Adrenal gland (tissue), 12 donors: ENCODE results near the gene EBLN2. TPM values are rescaled to one million over a fixed set of nuclear protein-coding genes. Genes with fewer than 3 reads are reported as not detected.

Experiments used
- DNase-seq, 7 donors: peaks; one replicate each; pipeline ENCODE4 v3.0.0-alpha.2; 2019 to 2020
- H3K27ac ChIP-seq, 5 donors: fragments of 200-600 bp; sonication (generic) in 4 of 5; 1 replicate in 3 of 5; 2 replicates in 2 of 5; pipeline versions ENCODE4 v1.5.1 to v1.8.0; 2016 to 2020; ENCODE audit warnings: mild to moderate bottlenecking in 1 of 5
- H3K27me3 ChIP-seq: fragments of 200-600 bp; 2 replicates; pipeline ENCODE4 v1.8.0; 2021
- H3K36me3 ChIP-seq, 2 donors: fragments of 200-600 bp; replicated peaks in 1 of 2; 1 replicate in 1 of 2; 2 replicates in 1 of 2; pipeline versions ENCODE4 v1.5.1 to v1.8.0; 2018 to 2022
- H3K4me1 ChIP-seq, 2 donors: fragments of 200-600 bp; replicated peaks in 1 of 2; 1 replicate in 1 of 2; 2 replicates in 1 of 2; pipeline versions ENCODE4 v1.5.1 to v1.8.0; 2018 to 2021
- H3K4me3 ChIP-seq, 4 donors: fragments of 200-600 bp; sonication (generic) in 3 of 4; one replicate each; pipeline ENCODE4 v1.5.1; 2016 to 2018
- H3K9me3 ChIP-seq, 3 donors: fragments of 200-600 bp; sonication (generic) in 1 of 3; replicated peaks in 1 of 3; 1 replicate in 2 of 3; 2 replicates in 1 of 3; pipeline versions ENCODE4 v1.5.1 to v1.8.0; 2016 to 2021
- CTCF ChIP-seq, 6 experiments: fragments of 450-650 bp in 4 of 6; fragments of 200-600 bp in 2 of 6; sonication (generic) in 1 of 6; IDR thresholded peaks; 1 replicate in 5 of 6; 2 replicates in 1 of 6; pipeline versions ENCODE4 v1.5.1 to v1.8.0; 2016 to 2021; ENCODE audit warnings: antibody characterized with exemption in 6 of 6, mild to moderate bottlenecking in 2 of 6, moderate library complexity in 1 of 6
- POLR2A ChIP-seq, 2 donors: fragments of 450-650 bp; IDR thresholded peaks; one replicate each; pipeline ENCODE4 v1.6.1; 2017; ENCODE audit warnings: antibody characterized with exemption in 2 of 2, mild to moderate bottlenecking in 2 of 2, moderate library complexity in 1 of 2
- WGBS, 4 donors: extraction: QIAGEN DNeasy Blood & Tissue Kit in 2 of 4; methylation state at CpG; one replicate each; pipeline versions ENCODE4 v1.1.5 to v1.1.7; 2013 to 2017; 5-methylcytosine and 5-hydroxymethylcytosine counted together
- intact Hi-C, 2 donors: fragments of 100-400 bp; cut with DNase I; formaldehyde crosslinking; loops; one replicate each; pipeline versions ENCODE4 v1.14.1 to v1.15.0; 2022 to 2023
- polyA plus RNA-seq, 3 donors: library from polyadenylated mRNA; stranded (reverse); fragments of 200-250 nt in 2 of 3; fragments of 350-450 nt in 1 of 3; fragmentation: Illumina TruSeq in 1 of 3; extraction: RNeasy Lipid Tissue Mini Kit (QIAGEN cat#74804) in 1 of 3; gene quantifications; one replicate each; pipeline ENCODE4 v1.2.3, GENCODE V29; 2013 to 2014
- total RNA-seq, 9 donors: library from RNA; depleted of rRNA in 4 of 9; stranded (reverse); fragments of >200 nt in 4 of 9; fragments of 120-200 nt in 1 of 9; fragmentation: NEBNext Ultra II Directional in 1 of 9; extraction: Animal tissue kit (Norgen Biotek cat#: 25700) in 1 of 9; gene quantifications; one replicate each; pipeline versions ENCODE4 v1.1.0 to v1.2.4, GENCODE V29; 2013 to 2023
- donor health status: healthy with polysubstance abuse.
- donor health status: Bipolar disorder and iron deficiency.
- donor health status: DM: yes; HTN: yes; CAD: no.
- donor health status: DM: no; HTN: no; CAD: no.
- donor health status: DM: no; HTN: no; CAD: no.
- donor health status: DM: yes; HTN: yes; CAD: no.

The EBLN2 gene
- total and polyA plus RNA-seq, 12 donors = 0.27 to 8.9 (median 2.0) TPM

- 50 to 94% (median 82%) methylated on average over 4 of the region's 4 CpGs for WGBS, 4 donors
- intact Hi-C loops = no loop called here
- TF ChIP-seq POLR2A (IDR thresholded peaks at IDR 0.05) (no peak), CTCF (IDR thresholded peaks at IDR 0.05) (no peak)
- Histone ChIP-seq H3K36me3 (no peaks in the 10 kb centered on the region), H3K4me1 (peaks cover 5 to 32% of the 10 kb centered on the region in 2 donors), H3K27me3 (no peaks in the 10 kb centered on the region), H3K9me3 (no peaks in the 10 kb centered on the region), H3K4me3 (no peak overlapping the region), H3K27ac (no peak overlapping the region)
- no peak for DNase-seq
Observed at GRCh38 chr3:73021301-73021835, 40.1 kb upstream of the EBLN2 start.

GRCh38 chr3:73024836-73025235 lies 36.6 kb upstream of the EBLN2 start:
- no peak overlapping the region for H3K4me3 ChIP-seq
- H3K36me3 ChIP-seq = no peaks in the 10 kb centered on the region
- no peak for TF ChIP-seq POLR2A (IDR thresholded peaks at IDR 0.05)
- no peak for TF ChIP-seq CTCF (IDR thresholded peaks at IDR 0.05)
- H3K4me1 ChIP-seq = peaks cover 17 to 46% of the 10 kb centered on the region in 2 donors
- intact Hi-C loops = no loop called here
- H3K27ac ChIP-seq = no peak overlapping the region
- no peak for DNase-seq
- H3K9me3 ChIP-seq = no peaks in the 10 kb centered on the region
- H3K27me3 ChIP-seq = no peaks in the 10 kb centered on the region

GRCh38 chr3:73026111-73026759 lies 35.2 kb upstream of the EBLN2 start:
- Histone ChIP-seq H3K27me3 (no peaks in the 10 kb centered on the region), H3K36me3 (no peaks in the 10 kb centered on the region), H3K27ac (no peak overlapping the region), H3K4me1 (peaks cover 21 to 51% of the 10 kb centered on the region in 2 donors), H3K9me3 (no peaks in the 10 kb centered on the region), H3K4me3 (no peak overlapping the region)
- 62 to 84% (median 71%) methylated on average over 6 of the region's 6 CpGs for WGBS, 4 donors
- TF ChIP-seq POLR2A (IDR thresholded peaks at IDR 0.05) = no peak
- TF ChIP-seq CTCF (IDR thresholded peaks at IDR 0.05) = no peak
- intact Hi-C loops = no loop called here
- DNase-seq = no peak

GRCh38 chr3:73026760-73027113 lies 34.7 kb upstream of the EBLN2 start:
- 51 to 98% (median 93%) methylated on average over 2 of the region's 2 CpGs for WGBS, 4 donors

More at GRCh38 chr3:73026760-73027113, 34.7 kb upstream of the EBLN2 start:
- TF ChIP-seq CTCF (IDR thresholded peaks at IDR 0.05) = no peak
- TF ChIP-seq POLR2A (IDR thresholded peaks at IDR 0.05) = no peak
- Histone ChIP-seq H3K9me3 (no peaks in the 10 kb centered on the region), H3K36me3 (no peaks in the 10 kb centered on the region), H3K27ac (no peak overlapping the region), H3K27me3 (no peaks in the 10 kb centered on the region), H3K4me3 (no peak overlapping the region), H3K4me1 (peaks cover 21 to 51% of the 10 kb centered on the region in 2 donors)
- intact Hi-C loops = no loop called here
- no peak for DNase-seq
